ENCODE results near the gene EVI5L. TPM values are rescaled to one million over a fixed set of nuclear protein-coding genes. Genes with fewer than 3 reads are reported as not detected.
A peak's percentile ranks its signal among the peaks of the same experiment; 100 is the strongest.
"Not testable (repeated sequence)": the region's sequence is repeated elsewhere in the genome, so short reads cannot be mapped to it uniquely, and the experiment has no call there.

EVI5L gene
- polyA plus RNA-seq, 2 donors = 8.5 to 8.8 TPM

GRCh38 chr19:7856679-7857663, 27.0 kb downstream of the EVI5L start:
- no peak overlapping the region for H3K4me3 ChIP-seq (ENCODE audit: low read depth in 1 of 2, low read length in 2 of 2)
- H3K36me3 ChIP-seq (ENCODE audit: control insufficient read depth in 2 of 2, insufficient read depth in 2 of 2, low read length in 1 of 2) = peaks cover 0 to 8% of the 10 kb centered on the region in 2 donors
- H3K4me1 ChIP-seq (ENCODE audit: control insufficient read depth in 2 of 2, insufficient read depth in 2 of 2, low read length in 1 of 2) = peaks cover 0 to 7% of the 10 kb centered on the region in 2 donors
- no peak overlapping the region for H3K27ac ChIP-seq (ENCODE audit: low read depth in 2 of 2, low read length in 1 of 2)
- WGBS, 2 donors = 84 to 86% methylated on average over 38 of the region's 38 CpGs
- no peaks in the 10 kb centered on the region for H3K9me3 ChIP-seq (ENCODE audit: control insufficient read depth in 2 of 2, insufficient read depth in 1 of 2, low read depth in 1 of 2, low read length in 1 of 2)
- no peaks in the 10 kb centered on the region for H3K27me3 ChIP-seq (ENCODE audit: control insufficient read depth in 1 of 2, insufficient read depth in 2 of 2, low read length in 2 of 2)

- WGBS, 2 donors = 62 to 71% methylated on average over 6 to 8 of the region's 8 CpGs
- H3K27ac ChIP-seq (ENCODE audit: low read depth in 2 of 2, low read length in 1 of 2) = no peak overlapping the region
- no peaks in the 10 kb centered on the region for H3K9me3 ChIP-seq (ENCODE audit: control insufficient read depth in 2 of 2, insufficient read depth in 1 of 2, low read depth in 1 of 2, low read length in 1 of 2)
- H3K4me3 ChIP-seq (ENCODE audit: low read depth in 1 of 2, low read length in 2 of 2) = no peak overlapping the region
- H3K4me1 ChIP-seq (ENCODE audit: control insufficient read depth in 2 of 2, insufficient read depth in 2 of 2, low read length in 1 of 2) = peaks cover 4 to 11% of the 10 kb centered on the region in 2 donors
- peaks cover 0 to 8% of the 10 kb centered on the region in 2 donors for H3K36me3 ChIP-seq (ENCODE audit: control insufficient read depth in 2 of 2, insufficient read depth in 2 of 2, low read length in 1 of 2)
- H3K27me3 ChIP-seq (ENCODE audit: control insufficient read depth in 1 of 2, insufficient read depth in 2 of 2, low read length in 2 of 2) = no peaks in the 10 kb centered on the region
Measured at GRCh38 chr19:7857727-7858108, 27.7 kb downstream of the EVI5L start.

GRCh38 chr19:7858109-7858770, 28.2 kb downstream of the EVI5L start:
- WGBS, 2 donors = 56 to 64% methylated on average over 23 to 29 of the region's 29 CpGs
- Histone ChIP-seq H3K9me3 (ENCODE audit: control insufficient read depth in 2 of 2, insufficient read depth in 1 of 2, low read depth in 1 of 2, low read length in 1 of 2) (no peaks in the 10 kb centered on the region), H3K27ac (ENCODE audit: low read depth in 2 of 2, low read length in 1 of 2) (no peak overlapping the region), H3K4me3 (ENCODE audit: low read depth in 1 of 2, low read length in 2 of 2) (no peak overlapping the region), H3K36me3 (ENCODE audit: control insufficient read depth in 2 of 2, insufficient read depth in 2 of 2, low read length in 1 of 2) (peaks cover 0 to 8% of the 10 kb centered on the region in 2 donors), H3K4me1 (ENCODE audit: control insufficient read depth in 2 of 2, insufficient read depth in 2 of 2, low read length in 1 of 2) (peaks cover 4 to 14% of the 10 kb centered on the region in 2 donors), H3K27me3 (ENCODE audit: control insufficient read depth in 1 of 2, insufficient read depth in 2 of 2, low read length in 2 of 2) (no peaks in the 10 kb centered on the region)

DNA sequence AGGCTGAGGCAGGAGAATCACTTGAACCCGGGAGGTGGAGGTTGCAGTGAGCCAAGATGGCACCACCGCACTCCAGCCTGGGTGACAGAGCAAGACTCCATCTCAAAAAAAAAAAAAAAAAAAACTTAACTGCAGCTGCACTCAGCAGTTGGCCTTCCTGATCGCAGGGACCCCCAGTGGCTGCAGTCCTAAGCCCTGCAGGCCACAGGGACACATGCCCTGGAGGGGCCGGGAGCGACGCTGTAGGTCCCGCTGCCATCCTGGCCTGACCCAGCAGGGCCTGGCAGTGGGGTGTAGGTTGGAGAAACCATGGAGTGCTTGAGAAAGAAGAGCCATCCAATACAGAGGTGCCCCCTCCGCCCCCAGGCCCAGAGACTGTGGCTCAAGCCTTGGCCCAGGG, 29.1 kb downstream of the EVI5L start:
- H3K9me3 ChIP-seq (ENCODE audit: control insufficient read depth in 2 of 2, insufficient read depth in 1 of 2, low read depth in 1 of 2, low read length in 1 of 2); H3K36me3 ChIP-seq (ENCODE audit: control insufficient read depth in 2 of 2, insufficient read depth in 2 of 2, low read length in 1 of 2); H3K27me3 ChIP-seq (ENCODE audit: control insufficient read depth in 1 of 2, insufficient read depth in 2 of 2, low read length in 2 of 2); H3K27ac ChIP-seq (ENCODE audit: low read depth in 2 of 2, low read length in 1 of 2); H3K4me3 ChIP-seq (ENCODE audit: low read depth in 1 of 2, low read length in 2 of 2): not testable (repeated sequence)
- 96 to 98% methylated on average over 8 of the region's 8 CpGs for WGBS, 2 donors
- H3K4me1 ChIP-seq (ENCODE audit: control insufficient read depth in 2 of 2, insufficient read depth in 2 of 2, low read length in 1 of 2) = peaks cover 4 to 15% of the 10 kb centered on the region in 2 donors

DNA sequence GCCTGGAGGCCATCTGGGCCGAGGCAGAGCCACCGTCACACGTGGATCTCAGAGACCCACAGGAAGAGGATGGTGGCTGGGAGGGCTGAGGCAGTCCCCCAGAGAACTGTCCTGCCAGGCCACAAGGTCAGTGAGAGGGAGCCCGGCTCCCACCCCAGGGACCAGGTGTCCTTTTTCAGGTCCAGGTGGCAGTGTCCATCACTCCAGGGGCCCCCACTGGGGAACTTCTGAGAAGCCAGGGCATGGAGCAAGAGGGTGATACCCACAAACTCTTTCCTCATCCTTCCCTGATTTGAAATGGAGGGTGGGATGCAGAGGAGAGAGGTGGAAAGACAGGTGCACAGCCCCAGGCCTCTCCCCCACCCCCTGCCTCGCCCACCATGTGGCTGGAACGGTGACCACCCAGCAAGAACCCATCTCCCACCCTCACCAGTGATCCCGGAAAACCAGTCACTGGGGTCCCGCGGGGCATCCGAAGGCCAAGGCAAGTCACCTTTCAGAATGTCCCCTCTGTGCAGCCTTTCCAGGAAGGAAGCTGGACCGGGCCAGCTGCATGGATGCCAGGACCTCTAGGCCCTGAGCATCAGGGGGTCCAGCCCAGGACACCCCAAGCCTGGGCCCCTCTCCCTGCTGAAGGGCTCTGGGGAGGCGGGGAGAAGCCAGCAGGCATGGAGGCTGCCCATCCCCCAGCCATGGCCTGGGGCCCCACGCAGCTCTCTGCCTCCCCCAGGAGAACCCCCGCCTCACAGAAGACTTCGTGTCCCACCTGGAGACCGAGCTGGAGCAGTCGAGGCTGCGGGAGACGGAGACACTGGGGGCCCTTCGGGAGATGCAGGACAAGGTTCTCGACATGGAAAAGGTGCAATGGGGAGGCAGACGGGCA, 30.1 kb downstream of the EVI5L start:
- H3K36me3 ChIP-seq (ENCODE audit: control insufficient read depth in 2 of 2, insufficient read depth in 2 of 2, low read length in 1 of 2) = peaks cover 0 to 8% of the 10 kb centered on the region in 2 donors
- no peaks in the 10 kb centered on the region for H3K9me3 ChIP-seq (ENCODE audit: control insufficient read depth in 2 of 2, insufficient read depth in 1 of 2, low read depth in 1 of 2, low read length in 1 of 2)
- H3K4me1 ChIP-seq (ENCODE audit: control insufficient read depth in 2 of 2, insufficient read depth in 2 of 2, low read length in 1 of 2) = peaks cover 4 to 17% of the 10 kb centered on the region in 2 donors
- H3K27me3 ChIP-seq (ENCODE audit: control insufficient read depth in 1 of 2, insufficient read depth in 2 of 2, low read length in 2 of 2) = no peaks in the 10 kb centered on the region
- no peak overlapping the region for H3K27ac ChIP-seq (ENCODE audit: low read depth in 2 of 2, low read length in 1 of 2)
- no peak overlapping the region for H3K4me3 ChIP-seq (ENCODE audit: low read depth in 1 of 2, low read length in 2 of 2)
- whole genome bisulfite sequencing, 2 donors = 89 to 91% methylated on average over 22 of the region's 22 CpGs

DNA sequence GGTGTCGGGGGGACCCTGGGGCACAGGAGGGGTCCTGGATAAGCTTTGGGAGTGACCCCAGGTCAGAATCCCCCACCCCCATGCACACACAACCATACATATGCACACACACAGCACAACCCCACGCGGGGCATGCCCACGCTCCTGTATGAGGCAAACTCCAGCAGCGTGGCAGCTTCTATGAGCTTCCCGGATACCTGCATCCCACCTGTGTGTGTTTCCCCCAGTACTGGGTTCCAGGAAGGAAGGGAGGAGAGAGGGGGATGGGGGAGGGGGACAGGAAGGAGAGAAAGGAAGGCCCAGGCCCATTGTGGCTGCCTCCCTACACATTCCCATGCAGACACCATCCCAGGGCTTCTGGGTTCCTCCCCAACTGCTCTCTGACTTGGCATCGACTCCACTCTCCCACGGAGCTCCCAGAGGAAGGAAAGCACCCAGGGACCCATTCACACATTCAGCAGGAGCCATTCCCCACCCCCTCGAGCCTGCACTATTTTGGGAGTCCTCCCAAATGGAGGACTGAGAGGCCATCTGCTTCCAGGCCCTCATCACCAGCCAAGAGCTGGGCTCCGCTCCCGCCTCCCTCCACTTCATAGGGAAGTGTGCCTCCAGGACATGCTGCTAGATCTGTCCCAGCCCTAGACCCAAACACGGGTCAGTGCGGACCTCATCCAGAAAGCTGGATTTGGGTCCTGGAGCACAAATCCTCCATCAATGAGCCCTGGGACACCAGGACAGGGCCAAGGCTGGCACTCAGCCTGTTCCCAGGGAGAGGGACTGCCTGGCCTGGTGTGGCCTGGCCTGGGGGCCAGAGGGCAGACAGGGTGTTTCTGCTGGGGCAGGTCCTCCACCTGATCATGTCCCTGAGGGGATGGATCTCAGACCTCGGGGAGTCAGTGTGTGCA, 30.9 kb downstream of the EVI5L start:
- Histone ChIP-seq H3K27me3 (ENCODE audit: control insufficient read depth in 1 of 2, insufficient read depth in 2 of 2, low read length in 2 of 2) (no peaks in the 10 kb centered on the region), H3K4me1 (ENCODE audit: control insufficient read depth in 2 of 2, insufficient read depth in 2 of 2, low read length in 1 of 2) (peaks cover 4 to 19% of the 10 kb centered on the region in 2 donors), H3K27ac (ENCODE audit: low read depth in 2 of 2, low read length in 1 of 2) (no peak overlapping the region), H3K36me3 (ENCODE audit: control insufficient read depth in 2 of 2, insufficient read depth in 2 of 2, low read length in 1 of 2) (peaks cover 0 to 8% of the 10 kb centered on the region in 2 donors), H3K4me3 (ENCODE audit: low read depth in 1 of 2, low read length in 2 of 2) (no peak overlapping the region), H3K9me3 (ENCODE audit: control insufficient read depth in 2 of 2, insufficient read depth in 1 of 2, low read depth in 1 of 2, low read length in 1 of 2) (no peaks in the 10 kb centered on the region)
- WGBS, 2 donors = 78 to 81% methylated on average over 14 of the region's 14 CpGs

GRCh38 chr19:7861619-7862412, 31.8 kb downstream of the EVI5L start:
- Histone ChIP-seq H3K9me3 (ENCODE audit: control insufficient read depth in 2 of 2, insufficient read depth in 1 of 2, low read depth in 1 of 2, low read length in 1 of 2) (no peaks in the 10 kb centered on the region), H3K27me3 (ENCODE audit: control insufficient read depth in 1 of 2, insufficient read depth in 2 of 2, low read length in 2 of 2) (no peaks in the 10 kb centered on the region), H3K36me3 (ENCODE audit: control insufficient read depth in 2 of 2, insufficient read depth in 2 of 2, low read length in 1 of 2) (peaks cover 0 to 8% of the 10 kb centered on the region in 2 donors), H3K27ac (ENCODE audit: low read depth in 2 of 2, low read length in 1 of 2) (no peak overlapping the region), H3K4me3 (ENCODE audit: low read depth in 1 of 2, low read length in 2 of 2) (peak overlapping the region; percentile 25 to 30), H3K4me1 (ENCODE audit: control insufficient read depth in 2 of 2, insufficient read depth in 2 of 2, low read length in 1 of 2) (peaks cover 4 to 21% of the 10 kb centered on the region in 2 donors)
- WGBS, 2 donors = 30 to 37% methylated on average over 59 to 63 of the region's 63 CpGs

- Histone ChIP-seq H3K27ac (ENCODE audit: low read depth in 2 of 2, low read length in 1 of 2) (no peak overlapping the region), H3K36me3 (ENCODE audit: control insufficient read depth in 2 of 2, insufficient read depth in 2 of 2, low read length in 1 of 2) (peaks cover 0 to 8% of the 10 kb centered on the region in 2 donors), H3K4me1 (ENCODE audit: control insufficient read depth in 2 of 2, insufficient read depth in 2 of 2, low read length in 1 of 2) (peaks cover 4 to 21% of the 10 kb centered on the region in 2 donors), H3K27me3 (ENCODE audit: control insufficient read depth in 1 of 2, insufficient read depth in 2 of 2, low read length in 2 of 2) (no peaks in the 10 kb centered on the region), H3K9me3 (ENCODE audit: control insufficient read depth in 2 of 2, insufficient read depth in 1 of 2, low read depth in 1 of 2, low read length in 1 of 2) (no peaks in the 10 kb centered on the region), H3K4me3 (ENCODE audit: low read depth in 1 of 2, low read length in 2 of 2) (peak overlapping the region; percentile 25 to 30)
- WGBS, 2 donors = 5% methylated on average over 25 to 66 of the region's 67 CpGs
Measured at GRCh38 chr19:7862413-7862951, 32.5 kb downstream of the EVI5L start.
